BJ (cell line): Measurements from ENCODE around the gene GABARAPL1. TPM values are rescaled to one million over a fixed set of nuclear protein-coding genes. Genes with fewer than 3 reads are reported as not detected.

ENCODE experiments used
- CTCF ChIA-PET: fragments of 350-600 bp; formaldehyde crosslinking; extraction: SDS; loops from one replicate; lab custom pipeline; 2021; ENCODE audit warnings: antibody characterized with exemption, inconsistent platforms; lab: Yijun Ruan, JAX
- POLR2A ChIA-PET: fragments of 300-600 bp; sonication (Branson Sonifier 250); formaldehyde crosslinking; extraction: SDS; loops from one replicate; lab custom pipeline; 2021; ENCODE audit warnings: antibody characterized with exemption; lab: Charles Lee
- DNase-seq: peaks from one replicate; pipeline ENCODE4 v3.0.0-alpha.2; 2011; ENCODE audit warnings: low read depth
- H3K27me3 ChIP-seq: 2 replicates; pipeline ENCODE4 v1.6.0; 2011; ENCODE audit warnings: low read length; ENCODE audit not compliant: control insufficient read depth, insufficient read depth
- H3K36me3 ChIP-seq: 2 replicates; pipeline ENCODE4 v1.5.1; 2011; ENCODE audit warnings: low read length; ENCODE audit not compliant: control insufficient read depth, insufficient read depth
- H3K4me3 ChIP-seq: 2 replicates; pipeline ENCODE4 v1.5.1; 2011; ENCODE audit warnings: low read depth, mild to moderate bottlenecking, control low read depth, low read length
- CTCF ChIP-seq: IDR thresholded peaks from 2 replicates; pipeline ENCODE4 v1.5.1; 2011; ENCODE audit warnings: low read depth, mild to moderate bottlenecking, control low read depth, inconsistent platforms, low read length, moderate library complexity; ENCODE audit not compliant: insufficient read depth
- polyA plus RNA-seq: library from polyadenylated mRNA; depleted of rRNA; stranded (reverse); fragments of >200 nt; gene quantifications from 2 replicates; pipeline ENCODE4 v1.2.3, GENCODE V29; 2011

The GABARAPL1 gene
- polyA plus RNA-seq, 1 experiment, result 192 TPM

- POLR2A ChIA-PET, result no interaction called here
- Histone ChIP-seq H3K36me3 (peaks cover 1% of the 10 kb centered on the region; the same call in 1 of the 2 replicates), H3K4me3 (no peak overlapping the region), H3K27me3 (no peaks in the 10 kb centered on the region)
- DNase-seq, result no peak
- CTCF ChIA-PET, result interaction anchor here (0.7 kb wide), 1 partner anchor 216 kb away, joined by 3 read pairs; no protein-coding TSS in a partner anchor
- no peak for TF ChIP-seq CTCF
Measured at GRCh38 chr12:10249690-10250455, 37.2 kb downstream of the GABARAPL1 start.

- no peak for TF ChIP-seq CTCF
- H3K36me3 ChIP-seq, result no peaks in the 10 kb centered on the region
- no peak overlapping the region for H3K4me3 ChIP-seq
- ChIA-PET POLR2A (no interaction called here), CTCF (interaction anchor here (1.2 kb wide), 1 partner anchor 16 kb away, joined by 3 read pairs; no protein-coding TSS in a partner anchor)
- DNase-seq, result no peak
- H3K27me3 ChIP-seq, result no peaks in the 10 kb centered on the region
Measured at GRCh38 chr12:10251669-10252068, 39.0 kb downstream of the GABARAPL1 start.

GRCh38 chr12:10252201-10252600 is 39.5 kb downstream of the GABARAPL1 start:
- no peak for DNase-seq
- TF ChIP-seq CTCF, result no peak
- Histone ChIP-seq H3K36me3 (no peaks in the 10 kb centered on the region), H3K27me3 (no peaks in the 10 kb centered on the region), H3K4me3 (no peak overlapping the region)
- CTCF ChIA-PET, result no interaction called here
- POLR2A ChIA-PET, result no interaction called here

- DNase-seq, result no peak
- ChIA-PET CTCF (no interaction called here), POLR2A (no interaction called here)
- Histone ChIP-seq H3K36me3 (no peaks in the 10 kb centered on the region), H3K4me3 (no peak overlapping the region), H3K27me3 (no peaks in the 10 kb centered on the region)
- TF ChIP-seq CTCF, result no peak
Measured at GRCh38 chr12:10256064-10256463, 43.4 kb downstream of the GABARAPL1 start.

- CTCF ChIA-PET, result interaction anchor here (0.6 to 1.0 kb wide), 2 partner anchors 25 to 1283 kb away, joined by 3 to 5 read pairs; no protein-coding TSS in a partner anchor
- no peak for TF ChIP-seq CTCF
- H3K36me3 ChIP-seq, result no peaks in the 10 kb centered on the region
- no peak overlapping the region for H3K4me3 ChIP-seq
- H3K27me3 ChIP-seq, result no peaks in the 10 kb centered on the region
- POLR2A ChIA-PET, result no interaction called here
- DNase-seq, result no peak
Measured at GRCh38 chr12:10260927-10261326, 48.2 kb downstream of the GABARAPL1 start.
